HG03457 (cell line): ENCODE data around the gene ATAD2B.
A peak's percentile ranks its signal among the peaks of the same experiment; 100 is the strongest.
"Not testable (repeated sequence)": the region's sequence is repeated elsewhere in the genome, so short reads cannot be mapped to it uniquely, and the experiment has no call there.

Source experiments
- ATAC-seq: cut with Tn5 transposase; IDR thresholded peaks from one replicate; pipeline ENCODE4 v1.9.1; 2021; ENCODE audit warnings: moderate number of reproducible peaks; ENCODE audit not compliant: unreplicated experiment

Gene ATAD2B

GRCh38 chr2:23801396-23801795 is 125.5 kb downstream of the ATAD2B start:
- ATAC-seq: no peak

DNA sequence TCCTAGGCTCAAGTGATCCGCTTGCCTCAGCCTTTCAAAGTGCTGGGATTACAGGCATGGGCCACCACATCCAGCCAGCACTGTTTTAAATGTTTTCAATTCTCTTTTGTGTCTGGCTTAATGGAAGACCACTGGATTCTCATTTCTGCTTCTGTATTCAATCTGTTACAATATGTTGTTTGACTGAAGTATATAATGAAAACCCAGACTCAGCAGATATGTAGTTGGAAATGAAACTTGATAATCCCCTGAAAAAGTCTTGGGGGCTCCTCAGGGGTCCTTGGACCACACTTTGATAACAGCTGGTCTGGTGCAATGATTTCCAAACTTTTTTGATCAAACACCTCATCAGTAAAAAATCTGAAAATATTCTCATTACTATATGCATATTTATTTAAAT is 132.7 kb downstream of the ATAD2B start:
- ATAC-seq: no peak

- no peak for ATAC-seq
Observed at GRCh38 chr2:23793476-23793875, 133.4 kb downstream of the ATAD2B start.

DNA sequence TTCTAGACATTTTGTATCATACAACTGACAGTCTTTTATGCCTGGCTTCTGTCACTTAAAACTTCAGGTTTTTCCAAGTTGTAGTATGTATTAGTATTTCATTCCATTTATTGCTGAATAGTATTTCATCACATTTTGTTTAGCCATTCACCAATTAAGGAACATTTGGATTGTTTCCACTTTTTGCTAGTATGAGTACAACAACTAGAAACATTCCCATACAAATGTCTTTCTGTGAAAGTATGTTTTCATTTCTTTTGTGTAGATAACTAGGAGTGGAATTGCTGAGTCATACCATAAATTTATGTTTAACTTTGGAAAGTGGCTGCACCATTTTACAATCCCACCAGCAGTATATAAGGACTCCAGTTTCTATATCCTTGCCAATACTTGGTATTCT is 135.9 kb downstream of the ATAD2B start:
- no peak for ATAC-seq

- ATAC-seq: no peak
Observed at GRCh38 chr2:23789012-23789411, 137.9 kb downstream of the ATAD2B start.

DNA sequence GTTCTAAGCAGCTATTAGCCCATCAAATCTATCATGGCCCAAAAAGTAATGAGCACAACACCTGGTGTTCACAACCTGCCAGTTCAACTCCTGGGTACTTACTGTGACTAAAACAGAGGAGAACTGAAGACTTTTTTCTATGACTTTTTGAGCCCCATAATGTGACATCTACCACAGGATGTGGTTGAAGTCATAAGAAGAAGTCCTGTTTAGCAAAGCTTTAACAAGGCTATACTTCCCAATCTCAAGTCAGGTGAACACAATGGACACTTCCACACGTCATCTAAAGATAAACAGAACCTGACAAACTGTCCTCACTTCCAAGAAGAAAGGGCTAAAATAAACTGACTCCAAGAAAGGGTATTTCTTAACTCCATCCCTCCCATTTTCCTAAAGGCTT is 138.8 kb downstream of the ATAD2B start:
- ATAC-seq: peak; percentile 73

GRCh38 chr2:23784971-23785370 is 142.0 kb downstream of the ATAD2B start:
- no peak for ATAC-seq

DNA sequence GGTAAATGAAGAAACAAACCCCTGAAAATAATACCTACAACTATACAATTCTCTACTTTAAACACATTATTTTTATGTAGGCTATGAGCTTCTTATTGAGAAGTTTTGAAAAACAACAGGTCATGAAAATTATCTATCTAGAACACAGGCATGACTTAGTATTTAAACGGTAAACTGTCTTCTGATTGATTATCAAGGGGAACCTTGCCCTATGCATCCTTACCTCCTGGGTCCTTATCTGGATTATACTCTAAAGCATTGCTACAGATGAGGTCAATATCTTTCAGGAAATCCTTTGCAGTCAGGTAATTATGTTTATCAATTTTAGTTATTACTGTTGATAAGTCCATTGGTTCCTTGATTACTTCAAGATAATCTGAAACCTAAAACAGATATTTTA is 144.3 kb downstream of the ATAD2B start:
- ATAC-seq: no peak

DNA sequence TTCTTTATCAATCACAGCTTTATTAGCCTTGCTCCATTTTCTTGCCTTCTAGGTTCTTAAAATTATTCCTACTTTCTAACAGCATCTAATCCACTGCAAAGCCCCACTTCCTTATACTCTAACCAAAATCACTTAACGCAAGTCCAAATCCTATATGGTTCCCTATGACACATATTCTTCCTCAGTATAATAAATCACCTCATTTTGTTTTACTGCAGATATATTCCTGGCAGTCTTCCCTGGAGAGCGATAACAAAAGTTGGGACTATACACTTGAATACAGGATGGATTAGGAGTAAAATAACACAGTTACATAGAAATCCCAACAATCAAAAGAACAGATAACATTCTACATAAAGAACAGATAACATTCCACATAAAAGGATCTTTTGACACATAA is 144.8 kb downstream of the ATAD2B start:
- no peak for ATAC-seq

DNA sequence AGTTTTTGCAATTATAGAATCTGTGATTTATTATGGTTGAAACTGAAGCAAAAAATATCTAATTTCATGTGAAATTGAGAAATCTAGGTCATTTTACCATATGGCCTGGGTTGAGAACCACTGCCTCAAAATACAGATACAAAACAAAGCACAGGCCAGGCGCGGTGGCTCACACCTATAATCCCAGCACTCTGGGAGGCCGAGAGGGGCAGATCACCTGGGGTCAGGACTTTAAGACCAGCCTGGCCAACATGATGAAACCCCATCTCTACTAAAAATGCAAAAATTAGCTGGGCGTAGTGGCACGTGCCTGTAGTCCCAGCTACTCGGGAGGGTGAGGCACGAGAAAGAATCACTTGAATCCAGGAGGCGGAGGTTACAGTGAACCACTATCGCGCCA is 146.5 kb downstream of the ATAD2B start:
- ATAC-seq: not testable (repeated sequence)

DNA sequence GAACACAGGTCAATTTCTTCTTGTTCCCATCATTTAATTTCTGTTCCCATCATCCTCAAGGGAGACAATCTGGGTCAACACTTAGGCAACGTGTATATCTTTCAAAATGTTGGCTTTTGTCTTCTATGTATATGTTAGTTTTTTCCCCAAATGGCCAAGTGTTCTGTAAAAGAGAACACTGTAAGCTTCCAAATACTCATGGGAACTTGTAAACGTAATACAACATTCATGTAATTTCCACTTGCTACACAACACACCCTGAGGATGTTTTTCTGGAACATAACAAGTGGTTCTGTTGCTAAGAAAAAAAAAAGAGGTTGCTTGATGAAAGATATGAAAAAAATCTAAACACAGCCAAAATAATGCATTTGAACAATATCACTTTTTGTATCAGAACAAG is 149.1 kb downstream of the ATAD2B start:
- ATAC-seq: no peak

- no peak for ATAC-seq
Observed at GRCh38 chr2:23776021-23776420, 150.9 kb downstream of the ATAD2B start.

DNA sequence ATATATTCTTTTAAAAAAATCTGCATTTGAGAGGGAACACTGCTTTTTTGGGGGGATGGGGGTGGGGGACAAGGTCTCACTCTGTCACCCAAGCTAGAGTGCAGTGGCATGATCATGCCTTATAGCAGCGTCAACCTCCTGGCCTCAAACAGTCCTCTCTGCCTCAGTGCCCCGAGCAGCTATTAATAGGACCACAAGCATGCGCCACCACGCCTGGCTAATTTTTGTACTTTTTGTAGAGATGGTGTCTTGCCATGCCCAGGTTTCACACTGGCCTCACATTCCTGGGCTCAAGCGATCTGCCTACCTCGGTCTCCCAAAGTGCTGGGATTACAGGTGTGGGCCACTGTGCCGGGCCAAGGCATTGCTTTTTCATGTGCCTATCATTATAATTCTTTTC is 154.2 kb downstream of the ATAD2B start:
- no peak for ATAC-seq

DNA sequence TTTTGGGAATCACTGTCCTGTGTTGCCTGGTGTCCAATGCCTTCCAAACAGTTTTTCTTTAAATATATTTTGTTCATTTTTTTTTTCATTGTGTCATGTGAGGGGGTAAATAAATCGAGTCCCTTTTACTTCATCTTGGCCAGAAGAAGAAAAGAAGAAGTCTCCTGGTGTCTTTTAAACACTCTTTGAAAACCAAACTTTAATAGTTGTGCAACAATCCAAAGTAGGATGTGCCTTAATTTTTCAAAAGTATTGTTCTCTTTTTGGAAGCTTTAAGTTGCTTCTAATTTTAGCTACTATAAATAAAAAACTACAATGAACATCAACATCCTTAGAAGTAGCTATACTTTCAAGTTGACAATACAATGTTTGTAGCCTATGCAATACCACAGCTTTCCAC is 154.9 kb downstream of the ATAD2B start:
- no peak for ATAC-seq

GRCh38 chr2:23769364-23769763 is 157.6 kb downstream of the ATAD2B start:
- no peak for ATAC-seq

GRCh38 chr2:23767876-23768621 is 158.9 kb downstream of the ATAD2B start:
- ATAC-seq: no peak

DNA sequence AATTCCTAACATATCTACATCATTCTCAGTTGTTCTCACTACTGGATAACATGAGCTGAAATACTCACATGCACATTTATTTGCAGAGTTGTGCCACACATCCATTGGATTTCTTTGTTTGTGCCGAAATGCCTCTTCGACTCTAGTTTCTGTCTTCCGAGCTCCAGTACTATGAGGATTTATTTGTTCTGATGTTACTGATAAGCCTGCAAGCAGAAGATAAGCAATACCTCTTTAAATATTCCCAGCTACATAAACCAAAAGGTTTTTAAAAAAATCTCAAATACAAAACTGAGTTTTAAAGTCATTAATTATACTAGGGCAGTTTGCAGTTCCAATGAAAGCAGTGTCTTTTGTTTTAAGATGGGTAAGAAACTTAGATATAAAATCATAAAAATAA is 164.8 kb downstream of the ATAD2B start:
- no peak for ATAC-seq

GRCh38 chr2:23761638-23762037 is 165.3 kb downstream of the ATAD2B start:
- ATAC-seq: no peak

GRCh38 chr2:23760736-23761135 is 166.2 kb downstream of the ATAD2B start:
- no peak for ATAC-seq

GRCh38 chr2:23757686-23758433 is 169.1 kb downstream of the ATAD2B start:
- ATAC-seq: no peak

DNA sequence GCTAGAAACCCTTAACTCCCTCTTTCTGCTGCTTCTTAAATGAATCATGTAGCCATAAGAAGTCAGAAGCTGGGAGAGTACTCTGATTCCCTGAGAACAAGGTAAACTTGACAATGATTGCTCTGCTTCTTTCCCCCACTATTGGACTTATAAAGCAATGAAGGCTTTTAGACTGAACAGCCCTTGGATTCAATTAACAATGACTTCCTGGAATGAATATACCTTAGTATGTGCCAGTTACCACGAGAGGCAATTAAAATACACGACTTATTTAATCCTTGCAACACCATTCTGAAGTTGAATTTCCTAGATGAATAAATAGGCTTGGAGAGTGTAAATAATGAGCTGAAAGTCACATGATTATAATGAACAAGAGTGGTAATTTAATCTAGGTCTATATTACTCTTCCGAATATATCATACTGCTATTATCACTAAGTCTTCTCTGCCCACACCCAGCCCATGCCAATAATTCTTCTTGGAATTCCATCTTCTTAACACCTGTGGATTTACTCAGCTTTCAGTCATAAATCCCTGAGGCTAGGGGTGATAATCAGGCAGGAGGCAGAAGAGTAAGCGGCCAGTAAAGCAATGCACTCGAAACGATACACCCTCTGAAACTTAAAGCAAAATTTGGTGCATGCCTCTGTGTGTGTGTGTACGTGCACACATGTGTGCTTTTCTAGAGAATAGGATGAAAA is 170.2 kb downstream of the ATAD2B start:
- no peak for ATAC-seq

- no peak for ATAC-seq
Observed at GRCh38 chr2:23754970-23755369, 172.0 kb downstream of the ATAD2B start.
